Ovary (tissue), 9 donors: ENCODE results near the gene RAB3GAP1. TPM values are rescaled to one million over a fixed set of nuclear protein-coding genes. Genes with fewer than 3 reads are reported as not detected.
"Not testable (repeated sequence)": the region's sequence is repeated elsewhere in the genome, so short reads cannot be mapped to it uniquely, and the experiment has no call there.

Source experiments
- DNase-seq, 5 donors: peaks; one replicate each; pipeline ENCODE4 v3.0.0-alpha.2; 2019 to 2020
- H3K27ac ChIP-seq, 2 donors: fragments of 200-600 bp; one replicate each; pipeline versions ENCODE4 v1.5.1 to v1.8.0; 2019 to 2022
- H3K27me3 ChIP-seq: fragments of 200-600 bp; one replicate; pipeline ENCODE4 v1.8.0; 2022
- H3K36me3 ChIP-seq: fragments of 200-600 bp; sonication (generic); one replicate; pipeline ENCODE4 v1.5.1; 2019
- H3K4me1 ChIP-seq: one replicate; pipeline ENCODE4 v1.8.1; 2013; ENCODE audit warnings: mild to moderate bottlenecking, moderate library complexity; ENCODE audit not compliant: insufficient read depth
- H3K4me3 ChIP-seq: fragments of 200-600 bp; sonication (generic); one replicate; pipeline ENCODE4 v1.5.1; 2017
- H3K9me3 ChIP-seq, 2 donors: fragments of 200-600 bp in 1 of 2; sonication (generic) in 1 of 2; one replicate each; pipeline versions ENCODE4 v1.5.1 to v1.8.1; 2013 to 2019; ENCODE audit warnings: mild to moderate bottlenecking in 1 of 2, moderate library complexity in 1 of 2
- CTCF ChIP-seq, 3 donors: fragments of 450-650 bp in 2 of 3; fragments of 200-600 bp in 1 of 3; IDR thresholded peaks; one replicate each; pipeline versions ENCODE4 v1.5.1 to v1.8.0; 2016 to 2022; ENCODE audit warnings: antibody characterized with exemption in 3 of 3, mild to moderate bottlenecking in 1 of 3
- EP300 ChIP-seq: sonication (generic); formaldehyde crosslinking; IDR thresholded peaks from one replicate; pipeline ENCODE4 v1.6.1; 2017; ENCODE audit warnings: antibody characterized with exemption
- POLR2A ChIP-seq: fragments of 450-650 bp; IDR thresholded peaks from one replicate; pipeline ENCODE4 v1.6.1; 2017; ENCODE audit warnings: antibody characterized with exemption, mild to moderate bottlenecking, moderate library complexity
- WGBS, 3 donors: extraction: QIAGEN DNeasy Blood & Tissue Kit in 1 of 3; methylation state at CpG; one replicate each; pipeline versions ENCODE4 v1.1.5 to v1.1.7; 2013 to 2017; 5-methylcytosine and 5-hydroxymethylcytosine counted together
- intact Hi-C, 4 donors: fragments of 100-400 bp; cut with DNase I; formaldehyde crosslinking; loops; one replicate each; pipeline versions ENCODE4 v1.11.0 to v1.15.1; 2022 to 2023
- polyA plus RNA-seq, 2 donors: library from polyadenylated mRNA; stranded (reverse); fragments of 200-250 nt in 1 of 2; fragments of 350-450 nt in 1 of 2; fragmentation: Illumina TruSeq in 1 of 2; extraction: RNeasy Lipid Tissue Mini Kit (QIAGEN cat#74804) in 1 of 2; gene quantifications; one replicate each; pipeline ENCODE4 v1.2.3, GENCODE V29; 2013 to 2014
- total RNA-seq, 7 donors: library from RNA; depleted of rRNA in 2 of 7; stranded (reverse); fragments of >200 nt in 2 of 7; fragmentation: NEBNext Ultra II Directional in 3 of 7; extraction: Animal tissue kit (Norgen Biotek cat#: 25700) in 3 of 7; gene quantifications; one replicate each; pipeline versions ENCODE4 v1.1.0 to v1.2.4, GENCODE V29; 2016 to 2023
- donor health status: DM: no; HTN: no; CAD: no; lungs with moderate emphysema.
- donor health status: DM: no; HTN: no; CAD: no.
- donor health status: Bipolar disorder and iron deficiency.
- donor health status: DM: yes; HTN: yes; CAD: no.
- donor health status: DM: no; HTN: no; CAD: no.
- donor health status: DM: yes; HTN: yes; CAD: no.

RAB3GAP1 gene
- total and polyA plus RNA-seq, 9 donors: 29.3 to 51.3 (median 44.3) TPM

- TF ChIP-seq CTCF (IDR thresholded peaks at IDR 0.05) (no peak), EP300 (no peak), POLR2A (no peak)
- Histone ChIP-seq H3K4me1 (no peaks in the 10 kb centered on the region), H3K27me3 (no peaks in the 10 kb centered on the region), H3K4me3 (no peak overlapping the region), H3K27ac (no peak overlapping the region), H3K36me3 (no peaks in the 10 kb centered on the region), H3K9me3 (no peaks in the 10 kb centered on the region)
- DNase-seq: no peak
- 73 to 83% (median 81%) methylated on average over 10 of the region's 10 CpGs for WGBS, 3 donors
- intact Hi-C loops: no loop called here
Observed at GRCh38 chr2:135022952-135023880, 28.9 kb upstream of the RAB3GAP1 start.

- Histone ChIP-seq H3K36me3 (no peaks in the 10 kb centered on the region), H3K9me3 (no peaks in the 10 kb centered on the region), H3K4me3 (no peak overlapping the region), H3K27ac (no peak overlapping the region), H3K27me3 (no peaks in the 10 kb centered on the region), H3K4me1 (no peaks in the 10 kb centered on the region)
- no peak for DNase-seq
- no peak for TF ChIP-seq CTCF (IDR thresholded peaks at IDR 0.05)
- no peak for TF ChIP-seq EP300
- TF ChIP-seq POLR2A: no peak
- intact Hi-C loops: no loop called here
- 86 to 91% (median 88%) methylated on average over 5 of the region's 5 CpGs for WGBS, 3 donors
Observed at GRCh38 chr2:135023886-135024485, 28.1 kb upstream of the RAB3GAP1 start.

- no peaks in the 10 kb centered on the region for H3K27me3 ChIP-seq
- H3K9me3 ChIP-seq: no peaks in the 10 kb centered on the region
- WGBS, 3 donors: 59 to 73% (median 62%) methylated on average over 2 of the region's 2 CpGs
- no peak overlapping the region for H3K27ac ChIP-seq
- TF ChIP-seq CTCF (IDR thresholded peaks at IDR 0.05): no peak
- no peak for TF ChIP-seq EP300
- TF ChIP-seq POLR2A: no peak
- H3K4me1 ChIP-seq: no peaks in the 10 kb centered on the region
- H3K4me3 ChIP-seq: no peak overlapping the region
- intact Hi-C loops: no loop called here
- H3K36me3 ChIP-seq: no peaks in the 10 kb centered on the region
- DNase-seq: no peak
Observed at GRCh38 chr2:135029481-135030134, 22.5 kb upstream of the RAB3GAP1 start.

- Histone ChIP-seq H3K27me3 (no peaks in the 10 kb centered on the region), H3K27ac (no peak overlapping the region), H3K4me1 (no peaks in the 10 kb centered on the region), H3K9me3 (no peaks in the 10 kb centered on the region), H3K36me3 (no peaks in the 10 kb centered on the region), H3K4me3 (no peak overlapping the region)
- intact Hi-C loops: no loop called here
- 97 to 100% (median 100%) methylated on average over 1 of the region's 1 CpG for WGBS, 3 donors
- no peak for TF ChIP-seq POLR2A
- TF ChIP-seq EP300: no peak
- TF ChIP-seq CTCF (IDR thresholded peaks at IDR 0.05): no peak
- no peak for DNase-seq
Observed at GRCh38 chr2:135030826-135031225, 21.3 kb upstream of the RAB3GAP1 start.

GRCh38 chr2:135033216-135033615 lies 18.9 kb upstream of the RAB3GAP1 start:
- H3K36me3 ChIP-seq, H3K27ac ChIP-seq, H3K9me3 ChIP-seq, intact Hi-C loops, DNase-seq, H3K4me3 ChIP-seq, H3K4me1 ChIP-seq, H3K27me3 ChIP-seq: not testable (repeated sequence)
- WGBS, 3 donors: 95% methylated on average over 20 of the region's 33 CpGs; no CpG with 5 or more reads in 2 of the 3 donors
